Esophagus squamous epithelium (tissue), 4 donors: ENCODE results near the gene PSMB8.

Source experiments
- CTCF ChIP-seq, 6 experiments: fragments of 450-650 bp in 4 of 6; fragments of 200-600 bp in 2 of 6; sonication (generic) in 2 of 6; IDR thresholded peaks; one replicate each; pipeline ENCODE4 v1.5.1; 2016 to 2019; ENCODE audit warnings: antibody characterized with exemption in 6 of 6, mild to moderate bottlenecking in 4 of 6, moderate library complexity in 4 of 6
- POLR2A ChIP-seq, 4 donors: fragments of 450-650 bp; IDR thresholded peaks; one replicate each; pipeline ENCODE4 v1.6.1; 2017; ENCODE audit warnings: antibody characterized with exemption in 4 of 4, mild to moderate bottlenecking in 4 of 4, moderate library complexity in 3 of 4

- TF ChIP-seq CTCF (IDR thresholded peaks at IDR 0.05) (no peak), POLR2A (IDR thresholded peaks at IDR 0.05) (no peak)
Measured at GRCh38 chr6:32809171-32809570, 34.7 kb downstream of the PSMB8 start.
